GM12873 (cell line): Measurements from ENCODE around the gene TERB2.

Source experiments
- CTCF ChIP-seq: IDR thresholded peaks from 2 replicates; pipeline ENCODE4 v1.5.1; 2012; ENCODE audit warnings: low read depth, mild to moderate bottlenecking, moderate library complexity, low read length, control low read depth; ENCODE audit not compliant: insufficient read depth; ENCODE audit errors: missing control alignments

The TERB2 gene, protein sequence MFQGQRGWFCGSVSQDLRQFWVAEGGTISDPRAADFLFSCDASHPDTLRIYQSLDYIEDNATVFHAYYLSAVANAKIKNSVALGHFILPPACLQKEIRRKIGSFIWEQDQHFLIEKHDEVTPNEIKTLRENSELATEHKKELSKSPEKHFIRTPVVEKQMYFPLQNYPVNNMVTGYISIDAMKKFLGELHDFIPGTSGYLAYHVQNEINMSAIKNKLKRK

DNA sequence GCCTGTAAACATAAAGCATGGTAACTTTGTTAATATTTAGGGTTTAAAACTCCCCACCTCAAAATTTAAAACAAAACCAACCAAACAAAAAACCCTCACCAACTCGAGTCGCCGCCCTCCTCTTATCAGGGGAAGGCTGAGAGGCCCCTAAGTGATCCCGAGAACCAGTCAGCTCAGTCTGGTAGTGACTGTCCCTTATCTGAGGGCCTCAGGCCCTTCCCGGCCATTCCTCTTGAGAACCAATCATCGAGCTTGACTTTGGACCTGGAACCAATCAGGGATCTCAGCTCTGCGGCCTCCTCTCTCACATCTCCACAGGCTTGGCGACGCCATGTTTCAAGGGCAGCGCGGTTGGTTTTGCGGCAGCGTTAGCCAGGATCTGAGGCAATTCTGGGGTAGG, at the start of gene TERB2:
TERB2 (plus strand) TSS at position 300 of the 400 bp plus-strand sequence; CDS start at position 332, 32 bp downstream.
- TF ChIP-seq CTCF: no peak

- no peak for TF ChIP-seq CTCF
Measured at GRCh38 chr15:44909423-44909822, 47.1 kb upstream of the TERB2 start.

- no peak for TF ChIP-seq CTCF
Measured at GRCh38 chr15:44910981-44911625, 45.4 kb upstream of the TERB2 start.

- no peak for TF ChIP-seq CTCF
Measured at GRCh38 chr15:44918136-44918535, 38.4 kb upstream of the TERB2 start.

DNA sequence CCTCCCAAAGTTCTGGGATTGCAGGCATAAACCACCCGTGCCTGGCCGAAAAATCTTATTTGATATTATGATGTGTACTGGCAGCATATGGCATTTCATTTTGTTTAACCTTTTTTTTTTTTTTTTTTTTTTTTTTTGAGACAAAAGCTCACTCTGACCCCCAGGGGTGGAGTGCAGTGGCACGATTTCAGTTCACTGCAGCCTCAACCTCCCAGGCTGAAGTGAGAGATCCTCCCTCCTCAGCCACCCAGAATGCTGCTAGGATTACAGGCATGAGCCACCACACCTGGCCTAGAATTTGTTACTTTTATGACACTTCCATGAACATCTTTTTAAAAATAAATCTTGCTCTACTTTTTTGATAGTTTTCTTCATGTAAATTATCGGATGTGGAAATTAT, 12.0 kb downstream of the TERB2 start:
- TF ChIP-seq CTCF: no peak

DNA sequence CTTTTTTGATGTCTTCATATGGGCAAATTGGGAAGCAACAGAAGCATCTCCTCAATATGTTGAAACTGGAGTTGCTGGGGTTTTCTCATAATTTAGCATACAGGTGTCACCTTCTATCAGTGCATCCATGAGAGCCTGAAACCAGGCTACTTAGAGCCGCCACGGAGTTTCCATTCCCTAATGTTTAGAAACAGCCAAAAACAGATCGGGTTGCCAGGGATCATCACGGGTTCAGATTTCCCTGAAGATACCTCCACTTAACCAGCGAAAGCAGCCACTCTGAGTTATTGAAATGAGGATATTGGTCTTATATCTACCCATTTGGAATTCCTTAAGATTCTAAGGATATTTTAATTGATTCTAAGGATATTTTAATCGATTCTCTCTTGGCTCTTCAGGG, 14.5 kb downstream of the TERB2 start:
- TF ChIP-seq CTCF: no peak

GRCh38 chr15:44999105-44999504, 42.6 kb downstream of the TERB2 start:
- TF ChIP-seq CTCF: no peak
